Measurements from ENCODE around the gene RBP7.

GRCh38 chr1:10025354-10025753 lies 28.3 kb downstream of the RBP7 start:
- TF ChIP-seq POLR2A (IDR thresholded peaks at IDR 0.05) (no peak), CTCF (IDR thresholded peaks at IDR 0.05) (no peak)
